HG03025 (cell line): ENCODE measurements around the gene DLG5.
A peak's percentile ranks its signal among the peaks of the same experiment; 100 is the strongest.

ENCODE experiments used
- ATAC-seq: cut with Tn5 transposase; IDR thresholded peaks from one replicate; pipeline ENCODE4 v1.9.1; 2021; ENCODE audit warnings: mild to moderate bottlenecking, moderate library complexity; ENCODE audit not compliant: unreplicated experiment, low FRiP score

DLG5 gene

DNA sequence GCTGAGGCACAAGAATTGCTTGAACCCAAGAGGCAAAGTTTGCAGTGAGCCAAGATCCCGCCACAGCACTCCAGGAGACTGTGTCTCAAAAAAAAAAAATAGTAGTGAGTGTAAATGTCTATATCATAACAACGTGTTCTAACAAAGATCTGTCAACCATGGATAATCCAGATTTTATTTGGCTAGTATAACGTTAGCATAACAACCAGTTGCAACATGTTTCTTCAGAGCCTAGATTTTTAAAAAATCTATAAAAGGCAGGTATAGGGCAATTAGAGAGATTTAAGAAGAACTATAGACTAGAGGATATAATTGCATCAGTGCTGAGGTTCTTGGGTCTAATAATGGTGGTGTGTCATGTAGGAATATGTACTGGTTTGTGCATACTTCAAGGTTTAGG, 30.5 kb downstream of the DLG5 start:
- no peak for ATAC-seq

DNA sequence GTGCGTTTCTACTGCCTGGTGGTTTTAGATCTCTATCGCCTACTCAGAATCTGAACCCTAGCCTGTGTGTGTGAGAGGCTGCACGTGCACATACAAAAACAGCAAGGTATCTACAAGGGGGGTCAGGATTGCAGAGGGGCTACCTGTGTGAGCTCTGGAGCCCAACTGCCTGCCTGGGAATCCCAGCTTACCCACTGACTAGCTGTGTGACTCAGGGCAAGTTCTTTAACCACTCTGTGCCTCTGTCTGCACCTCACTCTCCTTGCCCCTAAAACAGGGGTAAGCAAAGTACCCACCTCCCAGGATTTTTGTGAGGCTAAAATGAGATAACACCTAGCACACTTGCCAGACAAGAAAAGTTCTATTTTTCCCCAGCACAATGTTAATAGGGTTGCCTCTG, 32.5 kb downstream of the DLG5 start:
- no peak for ATAC-seq

DNA sequence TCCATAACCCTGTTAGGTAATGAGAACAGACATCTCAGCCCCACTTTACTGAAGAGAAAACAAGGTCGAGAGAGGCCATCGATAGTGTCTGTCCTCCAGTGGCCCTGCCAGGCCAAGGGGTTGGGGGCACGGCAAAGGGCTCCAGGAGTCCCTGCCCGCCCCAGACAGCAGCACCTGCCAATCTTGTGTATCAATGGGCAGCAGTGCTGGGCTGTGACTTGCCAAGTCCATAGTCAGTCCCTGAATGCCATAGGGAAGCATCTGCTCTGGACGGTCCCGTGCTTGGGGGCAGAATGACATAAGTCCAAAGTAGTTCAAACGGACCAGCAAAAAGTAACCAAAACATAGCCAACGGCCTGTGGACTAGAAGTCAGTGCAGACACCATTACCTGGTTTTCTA, 33.2 kb downstream of the DLG5 start:
- no peak for ATAC-seq

DNA sequence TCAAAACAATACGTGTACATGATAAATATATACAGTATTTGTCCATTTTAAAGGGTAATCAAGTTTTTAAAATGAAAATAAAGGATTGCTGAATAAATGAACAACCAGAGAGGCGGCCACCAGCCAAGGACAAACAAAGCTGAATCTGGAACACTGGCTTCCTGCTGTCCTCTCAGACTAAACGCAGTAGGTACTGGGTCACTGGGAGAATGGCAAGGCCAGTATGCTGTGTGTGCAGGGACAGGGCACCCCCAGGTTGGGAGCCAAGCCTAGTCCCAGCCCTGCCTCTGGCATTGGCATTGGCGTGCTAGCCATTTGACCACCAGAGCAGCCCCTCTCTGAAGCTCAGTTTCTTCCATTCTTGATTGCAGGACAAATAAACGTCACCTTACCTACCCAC, 33.8 kb downstream of the DLG5 start:
- no peak for ATAC-seq

DNA sequence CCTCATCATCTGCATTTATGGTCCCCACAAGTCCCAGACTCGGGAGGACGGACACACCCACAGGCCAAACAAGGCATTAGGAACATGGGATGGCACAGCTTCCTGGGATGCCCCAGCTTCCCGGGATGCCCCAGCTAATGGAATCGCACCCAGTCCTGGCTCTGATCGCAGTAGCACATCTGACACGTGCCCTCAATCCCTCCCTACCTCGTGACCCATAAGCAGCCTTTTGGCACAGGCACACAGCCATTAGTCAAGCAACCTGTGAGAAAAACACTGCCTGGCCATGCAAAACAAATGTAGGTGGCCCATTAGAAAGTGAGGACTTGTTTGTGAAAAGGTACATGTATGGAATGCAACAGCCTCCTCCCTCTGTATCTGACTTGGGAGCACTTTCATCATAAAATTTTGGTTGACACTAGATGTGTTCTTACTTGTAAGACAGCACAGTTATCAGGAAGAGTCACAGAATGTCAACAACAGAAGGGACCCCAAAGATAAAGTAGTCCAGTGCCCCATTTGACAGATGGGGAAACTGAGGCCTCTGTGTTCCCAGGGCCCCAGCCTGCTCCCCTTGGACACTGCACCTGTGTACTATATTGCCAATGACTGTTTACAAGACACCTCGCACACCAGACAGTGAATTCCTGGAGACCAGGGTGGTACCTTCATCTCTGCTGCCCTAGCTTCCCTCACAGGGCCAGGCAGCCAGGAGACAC, 34.4 kb downstream of the DLG5 start:
- ATAC-seq: no peak

DNA sequence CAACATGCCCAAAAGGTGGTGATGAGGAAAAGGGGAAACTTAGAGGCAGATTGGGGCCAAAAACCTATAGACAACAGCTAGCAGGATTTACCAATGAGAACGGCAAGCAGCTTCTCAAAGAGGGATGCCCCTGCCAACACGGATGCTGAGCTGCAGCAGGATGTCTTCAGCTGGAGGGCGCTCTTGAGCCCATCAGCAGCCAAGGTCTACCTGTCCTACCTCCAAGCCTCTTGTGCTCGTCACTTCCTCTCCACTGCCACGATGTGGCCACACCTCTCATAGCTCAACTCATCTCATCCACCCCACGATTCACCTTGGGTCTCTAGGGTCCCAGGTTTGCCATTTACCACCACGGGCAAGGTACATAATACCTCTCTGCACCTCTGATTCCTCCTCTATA, 36.5 kb downstream of the DLG5 start:
- ATAC-seq: no peak

DNA sequence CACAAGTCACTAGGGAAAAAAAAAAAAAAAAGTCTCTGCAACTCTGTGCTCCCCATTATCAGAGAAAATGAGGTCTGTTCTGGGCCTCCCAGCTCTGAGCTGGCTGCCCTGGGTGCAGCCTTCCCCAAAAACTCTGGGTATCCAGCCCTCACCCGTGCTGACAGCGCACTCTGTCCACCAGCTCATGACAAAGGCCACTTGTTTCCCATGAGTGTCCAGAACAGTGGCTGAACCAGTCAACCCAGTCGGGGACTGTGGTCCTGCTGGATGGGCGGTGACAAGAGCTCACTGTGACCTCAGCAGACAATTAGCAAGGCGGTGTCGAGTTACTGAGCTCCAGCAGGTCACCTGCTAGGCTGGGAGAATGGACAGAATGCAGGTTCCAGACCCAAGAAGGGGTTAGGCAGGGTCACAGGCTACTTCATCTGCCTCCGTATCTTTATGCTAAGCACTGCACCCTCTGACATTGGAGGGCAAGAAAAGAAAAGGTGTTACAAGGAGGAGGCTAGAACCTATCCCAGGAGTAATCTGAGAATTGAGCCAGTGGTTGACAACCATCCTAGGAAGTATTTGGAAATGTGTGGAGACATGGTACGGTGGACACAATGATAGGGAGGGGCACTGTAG, 37.2 kb downstream of the DLG5 start:
- ATAC-seq: no peak

DNA sequence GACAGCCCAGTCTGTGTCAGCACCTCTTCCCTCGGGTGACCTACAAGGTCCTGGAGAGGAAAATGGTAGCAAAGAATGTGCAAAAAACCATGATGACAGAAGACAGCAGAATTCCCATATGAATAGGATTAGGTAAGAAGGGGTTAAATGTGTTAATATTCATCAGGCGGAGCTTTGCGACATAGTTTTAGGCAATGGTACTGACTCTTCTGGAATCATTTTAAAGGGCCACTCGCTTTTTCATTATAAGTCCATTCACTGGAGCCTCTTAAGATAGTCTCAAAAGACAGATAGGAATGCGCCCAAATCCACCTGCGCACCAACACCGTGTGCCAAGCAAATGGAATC, 38.2 kb downstream of the DLG5 start:
- no peak for ATAC-seq

DNA sequence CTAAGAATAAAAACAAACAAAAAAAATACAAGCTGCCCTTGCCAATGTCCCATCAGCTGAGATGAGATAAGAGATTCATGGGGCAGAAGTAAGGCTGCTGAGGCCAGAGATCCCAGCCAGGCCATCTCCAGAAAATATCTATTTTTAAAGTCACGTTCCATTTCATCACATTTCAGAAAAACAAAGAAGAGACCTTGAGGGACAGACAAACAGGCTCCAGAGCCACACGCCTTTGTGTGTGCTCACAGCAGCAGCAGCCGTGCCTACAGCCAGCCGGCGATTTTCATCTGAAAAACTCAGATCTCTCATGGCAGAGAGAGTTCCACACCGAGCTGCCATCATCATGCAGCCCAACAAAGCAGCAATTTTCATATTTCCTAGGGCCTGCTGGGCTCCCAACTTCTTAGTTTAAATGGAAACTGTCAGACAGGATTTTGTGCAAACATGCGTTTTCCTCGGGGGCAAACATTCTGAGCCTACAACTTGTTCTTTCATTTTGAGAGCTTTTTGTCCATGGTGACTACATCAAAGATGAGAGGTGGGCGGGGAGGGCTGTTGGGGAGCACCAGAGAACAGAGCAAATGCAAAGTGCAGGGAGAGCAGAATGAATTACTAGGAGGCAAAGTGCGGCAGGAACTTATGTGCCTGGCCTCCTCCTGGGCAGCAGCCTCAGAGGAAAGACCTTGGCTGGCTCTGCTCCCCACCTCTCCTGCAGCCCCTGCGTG, 38.8 kb downstream of the DLG5 start:
- no peak for ATAC-seq

DNA sequence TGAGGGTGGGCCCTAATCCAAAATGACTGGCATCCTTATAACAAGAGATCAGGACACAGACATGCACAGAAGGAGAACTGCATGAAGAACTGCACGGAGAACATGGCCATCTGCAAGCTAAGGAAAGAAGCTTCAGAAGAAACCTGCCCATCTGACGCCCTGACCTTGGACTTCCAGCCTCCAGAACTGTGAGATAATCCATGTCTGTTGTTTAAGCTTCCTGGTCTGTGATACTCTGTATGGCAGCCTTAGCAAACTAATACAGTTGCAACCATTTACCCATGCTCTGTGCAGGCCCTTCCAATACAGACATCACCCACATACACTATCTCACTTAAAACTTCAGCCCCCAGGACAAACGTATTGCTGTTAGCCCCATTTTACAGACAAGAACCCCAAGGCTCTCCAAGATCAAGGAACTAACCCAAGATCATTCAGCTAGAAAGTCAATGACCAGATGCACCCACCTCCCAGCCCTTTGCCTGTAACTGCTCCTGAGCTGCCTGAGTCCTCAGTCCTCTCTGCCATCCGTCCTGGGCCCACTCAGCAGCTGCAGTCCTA, 39.7 kb downstream of the DLG5 start:
- ATAC-seq: no peak

DNA sequence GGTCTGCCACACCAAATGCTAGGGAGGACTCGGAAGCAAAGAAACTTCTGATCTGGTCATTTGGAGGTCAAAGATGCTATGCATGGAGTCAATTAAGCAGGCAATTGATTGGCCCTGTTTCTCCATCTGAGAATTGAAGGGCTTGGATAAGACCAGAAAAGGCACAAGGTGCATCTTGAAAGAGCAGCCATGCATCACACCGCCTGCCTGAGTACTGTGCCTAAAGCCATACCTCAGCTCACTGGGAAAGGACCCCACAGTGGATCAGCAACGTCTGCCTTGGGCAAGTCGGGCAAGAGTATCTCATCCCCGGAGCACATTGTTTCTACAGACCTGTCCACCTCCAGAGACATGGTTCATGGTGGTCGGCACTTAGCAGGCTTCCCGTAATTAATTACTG, 42.4 kb downstream of the DLG5 start:
- ATAC-seq: no peak

DNA sequence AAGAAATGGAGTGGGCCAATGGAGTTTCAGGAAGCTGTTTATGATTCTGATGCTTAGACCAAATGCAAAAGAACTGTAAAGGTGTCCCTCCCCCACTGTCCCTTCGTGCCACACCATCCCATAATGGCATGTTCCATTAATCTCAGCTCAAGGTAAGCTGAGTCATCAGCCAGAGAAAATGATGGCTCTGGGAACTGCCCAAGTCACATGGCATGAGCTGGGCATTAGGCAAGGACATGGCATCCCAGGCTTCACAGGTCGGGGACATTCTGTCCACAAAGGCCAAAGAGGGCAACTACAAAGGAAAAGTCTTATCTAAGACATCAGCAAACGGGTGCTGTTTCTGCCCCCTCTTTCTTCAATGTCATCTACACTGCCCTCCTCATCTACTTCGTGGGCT, 44.9 kb downstream of the DLG5 start:
- no peak for ATAC-seq

DNA sequence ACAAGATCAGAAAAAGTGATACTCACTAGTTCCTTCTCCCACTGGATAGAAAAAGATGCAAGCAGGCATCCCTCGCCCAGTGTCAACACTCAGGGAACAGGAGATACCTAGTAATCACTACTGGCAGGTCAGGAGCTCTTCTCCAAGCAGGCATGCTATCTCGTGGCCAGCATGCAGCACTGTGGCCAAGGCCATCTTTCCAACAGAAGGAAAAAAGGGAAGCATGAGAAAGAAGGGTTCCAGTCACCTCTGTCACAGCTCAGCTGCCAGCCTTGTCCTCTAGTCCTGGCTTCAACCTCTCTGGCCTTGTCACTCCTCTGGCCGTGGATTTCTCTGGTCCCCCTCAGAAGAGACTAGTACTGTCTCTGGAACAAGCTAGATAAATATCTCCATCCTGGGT, 45.3 kb downstream of the DLG5 start:
- no peak for ATAC-seq

DNA sequence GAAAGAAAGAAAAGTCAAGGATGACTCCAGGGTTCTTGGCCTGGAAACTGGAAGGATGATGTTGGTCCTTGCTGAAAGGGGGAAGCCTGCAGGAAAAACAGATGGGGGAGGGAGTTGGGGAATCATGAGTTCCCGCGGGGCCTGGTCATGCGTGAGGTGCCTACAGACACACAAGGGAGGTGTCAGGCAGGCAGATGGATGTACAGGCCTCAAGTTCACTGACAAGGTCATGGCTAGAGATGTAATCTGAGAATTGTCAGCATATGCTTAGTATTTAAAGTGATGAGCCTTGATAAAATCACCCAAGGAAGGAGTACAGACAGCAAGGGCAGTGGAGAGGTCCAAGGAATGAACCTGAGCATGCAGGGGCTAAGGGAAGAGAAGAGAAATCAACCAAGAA, 46.8 kb downstream of the DLG5 start:
- ATAC-seq: no peak

DNA sequence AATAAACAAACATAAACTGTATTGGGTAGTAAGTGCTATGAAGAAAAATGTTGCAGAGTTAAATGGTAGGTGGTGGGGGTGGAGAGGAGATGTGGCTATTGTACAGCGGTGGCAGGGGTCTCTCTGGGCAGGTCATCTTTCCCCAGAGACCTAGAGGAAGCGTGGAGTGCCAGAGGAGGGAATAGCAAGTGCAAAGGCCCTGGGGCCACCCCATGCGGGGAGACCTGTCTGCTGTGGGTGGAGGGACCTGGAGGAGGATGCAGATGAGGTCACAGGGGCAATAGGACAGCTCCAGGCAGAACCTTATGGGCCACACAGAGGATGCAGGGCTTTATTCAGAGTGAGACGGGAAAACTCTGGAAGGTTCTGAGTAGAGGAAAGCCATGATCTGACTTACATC, 47.5 kb downstream of the DLG5 start:
- ATAC-seq: no peak

DNA sequence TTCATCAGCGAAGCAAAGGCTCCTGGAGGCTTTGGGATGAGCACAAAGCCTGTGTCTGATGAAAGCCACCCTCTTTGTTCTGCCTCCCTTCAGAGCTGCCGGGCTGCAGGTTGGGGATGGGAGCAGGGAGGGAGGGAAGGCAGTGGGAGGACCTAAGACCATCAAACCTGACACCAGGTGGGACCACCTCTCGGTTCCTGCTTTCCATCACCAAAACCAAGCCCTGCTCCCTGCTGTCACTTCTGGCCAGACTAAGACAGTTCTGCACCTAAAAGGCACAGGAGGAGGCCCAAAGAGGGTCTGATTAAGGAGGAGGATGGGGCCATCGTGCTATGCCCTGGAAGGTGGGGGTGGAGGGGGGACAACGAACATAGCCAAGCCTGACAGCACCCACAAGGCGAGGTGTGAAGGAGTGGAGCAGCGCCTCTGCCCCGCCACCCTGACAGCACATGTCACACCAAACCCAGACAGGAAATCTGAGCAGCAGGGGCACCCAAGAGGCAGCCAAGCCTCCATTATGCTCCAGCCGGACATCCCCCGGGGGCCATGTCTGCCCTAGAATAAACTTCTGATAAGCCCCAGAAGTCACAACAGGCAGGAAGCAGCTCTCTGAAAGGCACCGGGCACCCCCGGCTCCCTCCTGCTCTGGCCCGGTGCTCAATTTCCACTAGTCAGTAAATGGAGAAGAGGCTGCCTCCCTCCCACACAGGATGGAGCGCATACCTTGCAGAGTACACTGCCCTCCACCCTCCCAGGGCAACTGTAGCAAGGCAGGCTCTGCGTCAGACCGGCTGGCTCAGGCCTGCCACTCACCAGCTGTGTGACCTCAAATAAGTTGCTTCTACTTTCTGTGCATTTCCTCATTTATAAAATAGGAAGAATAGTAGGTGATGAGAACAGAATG, 48.9 kb downstream of the DLG5 start:
- ATAC-seq: no peak

DNA sequence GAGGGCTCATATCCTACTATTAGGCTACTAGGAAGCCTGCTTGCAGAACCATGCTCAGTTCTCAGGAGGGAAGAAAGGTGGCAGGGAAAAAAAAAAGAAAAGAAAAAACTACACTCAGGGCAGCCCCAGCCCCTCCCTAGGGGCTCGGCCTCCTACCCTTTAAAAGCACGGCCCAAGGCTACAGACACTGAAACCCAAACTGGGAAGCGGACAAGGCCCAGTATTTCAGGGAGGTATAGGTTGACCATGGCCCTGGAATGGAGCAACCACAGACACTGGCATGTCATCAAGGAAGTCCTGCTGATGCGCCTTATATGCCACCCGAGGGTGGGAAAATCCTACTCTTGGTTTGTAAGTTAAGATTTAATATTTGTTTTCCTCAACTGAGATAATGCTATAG, 50.8 kb downstream of the DLG5 start:
- ATAC-seq: no peak

DNA sequence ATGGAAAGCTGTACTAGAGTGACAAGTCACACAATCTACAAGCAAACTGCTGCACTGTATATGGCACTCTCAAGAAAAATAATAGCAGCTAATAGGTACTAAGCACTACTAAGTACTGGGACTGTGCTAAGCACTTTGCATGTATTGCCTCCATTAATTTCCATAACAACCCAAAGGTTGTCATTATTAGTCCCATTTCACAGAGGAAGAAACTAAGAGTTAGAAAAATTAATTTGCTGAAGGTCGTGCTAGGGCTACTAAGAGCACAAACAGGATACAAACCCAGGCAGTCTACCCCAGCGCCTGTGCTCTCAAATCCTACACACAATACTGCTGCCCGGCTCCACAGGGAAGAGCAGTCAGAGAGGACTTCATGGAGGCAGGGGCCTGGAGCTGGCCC, 51.7 kb downstream of the DLG5 start:
- ATAC-seq: no peak

DNA sequence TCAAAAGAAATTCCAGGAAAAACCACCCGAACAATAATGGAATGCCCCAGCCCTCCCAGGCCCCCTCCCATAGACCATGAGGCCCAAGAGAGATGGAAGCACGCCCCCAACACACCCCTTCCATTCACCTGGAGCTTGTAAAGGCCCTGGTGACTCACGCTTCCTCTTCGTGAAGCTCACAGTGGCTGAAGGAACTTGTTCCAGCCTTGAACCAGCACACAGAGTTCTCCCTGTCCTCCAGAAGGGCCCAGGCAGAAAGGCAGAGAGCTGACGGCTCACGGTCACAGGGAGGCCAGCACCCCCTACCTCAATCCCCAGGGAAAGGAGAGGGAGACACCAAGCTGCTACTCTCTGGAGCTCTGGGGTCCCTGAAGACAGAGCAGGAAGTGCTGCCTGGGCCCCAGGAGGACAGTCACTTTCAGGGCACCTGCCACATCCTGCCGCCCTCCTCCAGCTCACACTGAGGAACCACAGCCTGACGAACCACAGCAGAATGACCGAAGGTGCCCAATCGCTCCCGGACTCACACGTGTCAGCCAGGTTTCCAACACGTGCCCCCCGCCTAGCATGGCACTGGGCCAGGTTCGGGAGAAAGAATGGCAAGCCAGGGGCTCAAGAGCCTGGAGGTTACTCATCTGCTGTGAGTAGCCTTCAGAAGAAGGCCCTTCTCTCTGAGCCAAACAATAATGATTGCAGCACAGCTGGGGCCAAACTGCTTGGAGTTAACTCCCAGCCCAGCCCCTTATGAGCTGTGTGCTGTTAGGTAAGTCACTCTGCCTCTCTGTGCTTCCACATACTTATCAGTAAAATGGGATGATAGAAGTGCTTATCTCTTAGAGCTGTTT, 52.8 kb downstream of the DLG5 start:
- peak; percentile 63 for ATAC-seq
